Nucleus accumbens (tissue), 56 donors: ENCODE results near the gene PHEX.
"Not testable (repeated sequence)": the region's sequence is repeated elsewhere in the genome, so short reads cannot be mapped to it uniquely, and the experiment has no call there.

Experiments
- DNase-seq, 56 donors: peaks; one replicate each; lab custom pipeline; 2025; lab: John Stamatoyannopoulos, UW

Gene PHEX

GRCh38 chrX:22203186-22203585, 171.1 kb downstream of the PHEX start:
- DNase-seq: no peak

- DNase-seq: no peak
Observed at GRCh38 chrX:22206781-22207180, 174.7 kb downstream of the PHEX start.

- no peak for DNase-seq
Observed at GRCh38 chrX:22220941-22221340, 188.8 kb downstream of the PHEX start.

- no peak for DNase-seq
Observed at GRCh38 chrX:22234380-22234779, 202.3 kb downstream of the PHEX start.

GRCh38 chrX:22237479-22237878, 205.4 kb downstream of the PHEX start:
- no peak for DNase-seq

GRCh38 chrX:22246620-22247019, 214.5 kb downstream of the PHEX start:
- no peak for DNase-seq

GRCh38 chrX:22247169-22247568, 215.0 kb downstream of the PHEX start:
- no peak for DNase-seq

GRCh38 chrX:22248401-22248800, 216.3 kb downstream of the PHEX start:
- no peak for DNase-seq

- no peak for DNase-seq
Observed at GRCh38 chrX:22249371-22249770, 217.2 kb downstream of the PHEX start.

GRCh38 chrX:22268706-22269105, 236.6 kb downstream of the PHEX start:
- no peak for DNase-seq

GRCh38 chrX:22272613-22273012, 240.5 kb downstream of the PHEX start, which contains the start of gene CBLL2:
Gene CBLL2 (plus strand): TSS chrX:22272913. CDS start chrX:22272992, 79 bp downstream.
- DNase-seq: no peak

- no peak for DNase-seq
Observed at GRCh38 chrX:22273714-22274317, 241.7 kb downstream of the PHEX start.

GRCh38 chrX:22276781-22277180, 244.7 kb downstream of the PHEX start:
- no peak for DNase-seq

- no peak for DNase-seq
Observed at GRCh38 chrX:22278375-22278774, 246.2 kb downstream of the PHEX start.

GRCh38 chrX:22289209-22289608, 257.1 kb downstream of the PHEX start:
- DNase-seq: not testable (repeated sequence)

GRCh38 chrX:22296871-22297270, 264.7 kb downstream of the PHEX start:
- no peak for DNase-seq

- DNase-seq: peak in 4 of 56 donors; percentile 0 to 6 (median 1)
Observed at GRCh38 chrX:22300130-22300529, 268.0 kb downstream of the PHEX start.
